Astrocyte of the cerebellum (primary cell): ENCODE data around the gene MEF2C.

Experiments
- DNase-seq: peaks from one replicate; pipeline ENCODE4 v3.0.0-alpha.2; 2011; ENCODE audit warnings: low read depth
- H3K4me3 ChIP-seq: 2 replicates; pipeline ENCODE4 v1.5.1; 2011; ENCODE audit warnings: mild to moderate bottlenecking, low read depth, low read length, moderate library complexity
- in situ Hi-C: cut with HindIII; loops from 2 replicates; pipeline ENCODE4 v1.10.0; 2017; ENCODE audit warnings: low sequenced_read_pairs
- TF ChIP-seq, protein P1 (sequence below): IDR thresholded peaks from 2 replicates; pipeline ENCODE4 v1.5.1; 2012; ENCODE audit warnings: low read length, low read depth, moderate library complexity, mild to moderate bottlenecking; ENCODE audit errors: missing control alignments

Gene MEF2C

GRCh38 chr5:88847420-88847819, 35.6 kb downstream of the MEF2C start:
- DNase-seq = no peak
- TF ChIP-seq, protein P1, sequence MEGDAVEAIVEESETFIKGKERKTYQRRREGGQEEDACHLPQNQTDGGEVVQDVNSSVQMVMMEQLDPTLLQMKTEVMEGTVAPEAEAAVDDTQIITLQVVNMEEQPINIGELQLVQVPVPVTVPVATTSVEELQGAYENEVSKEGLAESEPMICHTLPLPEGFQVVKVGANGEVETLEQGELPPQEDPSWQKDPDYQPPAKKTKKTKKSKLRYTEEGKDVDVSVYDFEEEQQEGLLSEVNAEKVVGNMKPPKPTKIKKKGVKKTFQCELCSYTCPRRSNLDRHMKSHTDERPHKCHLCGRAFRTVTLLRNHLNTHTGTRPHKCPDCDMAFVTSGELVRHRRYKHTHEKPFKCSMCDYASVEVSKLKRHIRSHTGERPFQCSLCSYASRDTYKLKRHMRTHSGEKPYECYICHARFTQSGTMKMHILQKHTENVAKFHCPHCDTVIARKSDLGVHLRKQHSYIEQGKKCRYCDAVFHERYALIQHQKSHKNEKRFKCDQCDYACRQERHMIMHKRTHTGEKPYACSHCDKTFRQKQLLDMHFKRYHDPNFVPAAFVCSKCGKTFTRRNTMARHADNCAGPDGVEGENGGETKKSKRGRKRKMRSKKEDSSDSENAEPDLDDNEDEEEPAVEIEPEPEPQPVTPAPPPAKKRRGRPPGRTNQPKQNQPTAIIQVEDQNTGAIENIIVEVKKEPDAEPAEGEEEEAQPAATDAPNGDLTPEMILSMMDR = no peak
- in situ Hi-C loops = no loop called here
- H3K4me3 ChIP-seq = no peak overlapping the region

DNA sequence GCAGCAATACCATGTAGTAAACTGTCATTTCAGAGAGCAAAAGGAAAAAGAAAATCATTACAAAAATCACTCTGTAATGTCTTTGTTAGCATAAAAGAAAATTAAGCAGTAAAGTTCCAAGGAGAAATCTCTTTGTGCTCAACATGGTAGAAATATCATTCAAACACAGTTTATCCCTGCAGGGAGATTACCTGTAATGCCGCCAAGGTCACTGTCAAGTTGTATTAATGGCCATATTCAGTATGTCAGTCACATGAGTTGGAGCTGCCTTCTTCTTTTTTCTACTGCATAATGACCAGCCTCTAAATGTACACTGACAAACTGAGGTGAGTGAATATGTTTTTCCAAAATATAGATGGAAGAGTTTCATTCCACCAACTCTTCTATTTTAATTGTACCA, 36.5 kb downstream of the MEF2C start:
- TF ChIP-seq, protein P1 = no peak
- DNase-seq = no peak
- in situ Hi-C loops = no loop called here
- no peak overlapping the region for H3K4me3 ChIP-seq

GRCh38 chr5:88845081-88845697, 37.8 kb downstream of the MEF2C start:
- DNase-seq = no peak
- TF ChIP-seq, protein P1 = no peak
- in situ Hi-C loops = no loop called here
- no peak overlapping the region for H3K4me3 ChIP-seq

DNA sequence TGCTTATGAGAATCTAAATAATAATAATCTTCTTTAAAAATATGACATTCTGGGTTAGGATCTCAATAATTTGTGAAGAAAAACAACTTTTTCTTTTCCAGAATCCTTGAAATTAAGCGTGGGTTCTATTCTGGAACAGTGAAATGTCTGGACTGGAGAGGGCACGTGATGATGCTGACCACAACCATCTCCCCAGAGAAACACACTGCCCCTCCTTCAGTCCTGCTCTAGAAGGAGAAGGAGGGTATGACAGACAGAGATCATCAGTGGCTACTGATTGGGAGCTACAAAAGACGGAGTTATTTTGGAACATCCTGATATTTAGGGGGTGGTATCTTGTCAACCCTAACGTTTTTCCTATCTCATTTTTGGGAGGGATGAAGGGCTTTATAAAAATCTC, 40.2 kb downstream of the MEF2C start:
- no peak for DNase-seq
- H3K4me3 ChIP-seq = no peak overlapping the region
- in situ Hi-C loops = no loop called here
- TF ChIP-seq, protein P1 = no peak

DNA sequence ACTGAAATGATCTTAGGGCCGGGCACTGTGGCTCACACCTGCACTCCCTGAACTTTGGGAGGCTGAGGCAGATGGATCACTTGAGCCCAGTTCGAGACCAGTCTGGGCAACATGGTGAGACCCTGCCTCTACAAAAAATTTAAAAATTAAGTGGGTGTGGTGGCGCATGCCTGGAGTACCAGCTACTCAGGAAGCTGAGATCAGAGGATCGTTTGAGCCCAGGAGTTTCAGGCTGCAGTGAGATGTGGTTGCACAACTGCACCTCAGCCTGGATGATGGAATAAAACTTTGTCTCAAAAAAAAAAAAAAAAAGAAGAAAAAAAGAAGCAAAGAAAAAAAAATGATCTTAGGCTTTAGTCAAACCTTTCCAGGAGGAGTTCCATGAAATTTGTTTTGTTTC, 41.8 kb downstream of the MEF2C start:
- in situ Hi-C loops = no loop called here
- DNase-seq = no peak
- TF ChIP-seq, protein P1 = no peak
- H3K4me3 ChIP-seq = no peak overlapping the region

DNA sequence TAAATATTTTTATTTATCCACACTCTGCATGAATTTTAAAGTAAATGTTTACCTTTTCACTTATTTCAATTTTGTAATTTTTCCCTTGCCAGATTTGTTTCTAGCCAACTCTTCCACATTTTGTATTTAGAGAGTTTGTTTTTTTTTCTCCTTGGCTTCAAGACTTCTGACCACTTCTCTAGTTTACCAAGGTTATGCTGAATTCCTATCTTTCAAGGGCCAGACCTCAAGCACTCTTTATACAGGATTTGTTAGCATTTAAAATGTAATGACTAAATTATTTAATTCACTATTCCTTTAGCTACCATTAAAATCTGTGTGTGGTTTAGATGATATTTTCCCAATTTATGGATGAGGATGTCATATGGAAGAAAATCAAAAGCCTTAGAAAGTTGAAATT, 42.5 kb downstream of the MEF2C start:
- no peak for DNase-seq
- in situ Hi-C loops = no loop called here
- TF ChIP-seq, protein P1 = no peak
- no peak overlapping the region for H3K4me3 ChIP-seq

- no peak for DNase-seq
- no peak overlapping the region for H3K4me3 ChIP-seq
- in situ Hi-C loops = no loop called here
- TF ChIP-seq, protein P1 = no peak
These were observed 43.7 kb downstream of the MEF2C start for GRCh38 chr5:88839238-88839637.
